HT-29 (cell line): ENCODE measurements around the gene HPCAL4. TPM values are rescaled to one million over a fixed set of nuclear protein-coding genes. Genes with fewer than 3 reads are reported as not detected.

ENCODE experiments used
- DNase-seq: peaks from one replicate; pipeline ENCODE4 v3.0.0-alpha.2; 2015; ENCODE audit warnings: low spot score
- total RNA-seq: library from RNA; depleted of rRNA; stranded (reverse); fragments of >200 nt; shearing (Covaris generic); gene quantifications from 2 replicates; pipeline ENCODE4 v1.2.3, GENCODE V29; 2014

Gene HPCAL4
- total RNA-seq, 1 experiment from 2014 or later, result not detected

GRCh38 chr1:39701049-39701439 is 9.8 kb upstream of the HPCAL4 start:
- no peak for DNase-seq

GRCh38 chr1:39700348-39700747 is 9.1 kb upstream of the HPCAL4 start:
- no peak for DNase-seq

GRCh38 chr1:39699419-39699818 is 8.2 kb upstream of the HPCAL4 start:
- DNase-seq, result no peak

GRCh38 chr1:39698568-39698967 is 7.3 kb upstream of the HPCAL4 start:
- no peak for DNase-seq

- no peak for DNase-seq
These were observed 5.2 kb upstream of the HPCAL4 start for GRCh38 chr1:39696448-39696847.

GRCh38 chr1:39695016-39695415 is 3.8 kb upstream of the HPCAL4 start:
- DNase-seq, result no peak

GRCh38 chr1:39694026-39694425 is 2.8 kb upstream of the HPCAL4 start:
- no peak for DNase-seq

GRCh38 chr1:39692152-39693074 is 1.2 kb upstream of the HPCAL4 start:
- DNase-seq, result no peak

GRCh38 chr1:39690794-39691382 is 345 bp downstream of the HPCAL4 start:
- no peak for DNase-seq

GRCh38 chr1:39690225-39690624 is 1.0 kb downstream of the HPCAL4 start:
- DNase-seq, result no peak

GRCh38 chr1:39689635-39690034 is 1.6 kb downstream of the HPCAL4 start:
- DNase-seq, result no peak

- DNase-seq, result no peak
These were observed 2.0 kb downstream of the HPCAL4 start for GRCh38 chr1:39689214-39689613.

GRCh38 chr1:39688706-39689105 is 2.5 kb downstream of the HPCAL4 start:
- no peak for DNase-seq

- DNase-seq, result no peak
These were observed 4.0 kb downstream of the HPCAL4 start for GRCh38 chr1:39687243-39687642.

GRCh38 chr1:39685071-39685470 is 6.2 kb downstream of the HPCAL4 start:
- no peak for DNase-seq

GRCh38 chr1:39684313-39684664 is 6.9 kb downstream of the HPCAL4 start:
- DNase-seq, result no peak

- DNase-seq, result no peak
These were observed 7.5 kb downstream of the HPCAL4 start for GRCh38 chr1:39683591-39684312.

GRCh38 chr1:39681999-39682398 is 9.2 kb downstream of the HPCAL4 start:
- no peak for DNase-seq

- no peak for DNase-seq
These were observed 9.9 kb downstream of the HPCAL4 start for GRCh38 chr1:39681294-39681693.

- DNase-seq, result no peak
These were observed 10.5 kb downstream of the HPCAL4 start for GRCh38 chr1:39680751-39681150.

- no peak for DNase-seq
These were observed 11.4 kb downstream of the HPCAL4 start for GRCh38 chr1:39679821-39680220.

GRCh38 chr1:39678889-39679288 is 12.3 kb downstream of the HPCAL4 start:
- DNase-seq, result no peak

- DNase-seq, result no peak
These were observed 13.6 kb downstream of the HPCAL4 start for GRCh38 chr1:39677645-39678044.
